Medulla oblongata (tissue), 1 donor: ENCODE measurements around the gene ZFAND4.
"Not testable (repeated sequence)": the region's sequence is repeated elsewhere in the genome, so short reads cannot be mapped to it uniquely, and the experiment has no call there.

Experiments used
- DNase-seq: peaks from one replicate; pipeline ENCODE4 v3.0.0-alpha.2; 2015; ENCODE audit errors: extremely low spot score

ZFAND4 gene

GRCh38 chr10:45589868-45590267, 82.7 kb downstream of the ZFAND4 start:
- DNase-seq = no peak

GRCh38 chr10:45589009-45589408, 83.6 kb downstream of the ZFAND4 start:
- DNase-seq = no peak

- DNase-seq = no peak
Measured at GRCh38 chr10:45586028-45586824, 86.3 kb downstream of the ZFAND4 start.

DNA sequence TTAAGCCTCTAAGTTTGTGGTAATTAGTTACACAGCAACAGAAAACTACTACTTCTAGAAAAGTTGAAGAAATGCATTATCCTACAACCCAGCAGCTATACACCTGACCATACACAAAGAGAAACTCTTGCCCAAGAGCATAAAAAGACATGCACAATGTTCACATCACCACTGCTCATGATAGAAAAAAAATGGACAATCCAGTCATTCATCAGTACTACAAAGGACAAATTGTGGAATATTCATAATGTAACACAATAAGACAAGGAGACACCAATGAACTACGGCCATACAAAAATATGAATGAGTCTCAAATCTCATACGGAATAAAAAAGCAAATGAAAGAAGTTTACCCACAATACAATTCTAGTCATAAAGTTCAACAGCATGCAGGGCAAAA, 87.4 kb downstream of the ZFAND4 start:
- DNase-seq = peak; percentile 12

GRCh38 chr10:45582386-45582781, 90.2 kb downstream of the ZFAND4 start:
- DNase-seq = no peak

DNA sequence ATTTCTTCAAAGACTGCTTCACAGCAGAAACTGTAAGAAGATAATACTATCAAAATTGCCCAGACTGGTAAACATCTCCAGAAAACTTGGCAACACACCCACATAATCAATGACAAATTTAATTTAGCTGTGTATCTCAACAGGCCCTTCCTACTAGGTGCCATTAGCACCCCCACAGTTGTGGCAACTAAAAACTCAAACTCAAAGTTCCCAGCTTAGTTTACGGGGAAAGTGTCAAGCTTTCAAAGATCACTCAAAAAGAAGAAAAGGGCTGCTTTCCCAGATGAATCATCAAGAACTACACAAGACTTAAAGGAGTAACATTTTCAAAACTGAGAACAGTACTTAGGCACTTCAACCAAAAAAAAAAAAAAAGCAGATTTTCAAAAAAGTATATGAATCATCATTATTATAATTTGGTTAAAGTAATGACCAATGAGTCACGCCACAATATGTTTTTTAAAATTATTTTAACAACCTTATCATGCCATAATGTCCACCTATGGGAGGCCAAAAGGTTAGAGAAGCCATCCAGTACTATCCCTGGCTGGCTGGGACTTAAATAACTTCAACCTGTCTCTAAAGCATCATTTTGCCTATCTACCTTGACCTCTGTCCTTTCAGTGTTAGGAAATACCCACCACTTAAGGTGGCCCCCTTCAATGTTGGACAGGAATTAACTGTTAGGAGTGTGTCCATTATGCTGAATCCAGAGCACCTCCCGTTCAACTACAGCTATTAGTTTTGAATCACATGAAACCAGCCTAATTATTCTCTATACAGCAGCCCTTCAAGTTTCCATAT, 90.8 kb downstream of the ZFAND4 start:
- DNase-seq = no peak

DNA sequence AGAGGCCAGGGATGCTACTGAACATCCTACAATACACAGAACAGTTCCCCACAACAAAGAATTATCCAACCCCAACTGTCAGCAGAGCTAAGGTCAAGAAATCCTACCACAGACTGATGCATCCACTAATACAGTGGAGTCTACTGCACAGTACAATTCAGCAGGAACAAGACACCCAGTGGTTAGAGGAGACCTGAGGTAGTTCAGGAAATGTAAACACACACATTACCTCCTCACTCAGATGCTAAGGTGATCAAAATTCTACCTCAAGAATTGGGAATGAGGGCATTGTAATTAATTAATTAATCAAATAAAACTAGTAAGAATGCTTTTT, 91.4 kb downstream of the ZFAND4 start:
- DNase-seq = no peak

DNA sequence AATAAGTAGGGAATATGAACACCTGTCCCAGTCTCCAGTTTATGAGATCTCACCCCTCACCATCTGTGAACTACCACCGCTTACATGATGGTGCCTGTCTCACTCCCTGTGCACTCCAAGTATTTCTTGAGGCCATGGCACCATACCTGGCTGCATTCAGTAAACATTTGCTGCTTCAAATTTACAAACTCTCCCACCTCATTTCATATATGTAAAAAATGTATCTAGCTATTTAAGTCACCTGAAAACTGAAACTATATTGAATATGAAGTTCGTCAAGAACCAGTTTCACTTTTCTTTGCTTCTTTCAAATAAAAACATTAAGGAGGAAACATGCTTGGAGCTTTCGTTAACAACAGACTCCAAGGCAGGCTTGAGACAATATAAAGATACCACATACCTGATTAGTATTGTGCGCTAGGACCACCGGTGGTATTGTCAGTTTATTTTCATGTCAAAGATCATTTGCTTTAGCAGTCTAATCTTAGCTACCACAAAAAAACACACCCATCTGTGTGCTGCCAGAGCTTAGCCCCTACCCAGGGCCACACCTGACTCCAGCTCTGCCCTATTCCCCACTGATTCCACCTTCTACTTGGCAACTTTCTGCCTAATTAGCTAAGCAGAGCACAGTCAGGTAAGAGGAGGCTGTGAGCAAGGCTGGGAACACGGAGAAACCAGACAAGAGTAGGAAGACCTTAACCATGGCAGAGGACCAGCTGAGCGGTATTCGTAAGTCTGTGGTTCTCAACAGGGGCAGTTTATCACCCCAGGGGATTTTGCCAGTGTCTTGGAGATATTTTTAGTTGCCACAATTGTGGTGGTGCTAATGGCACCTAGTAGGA, 92.0 kb downstream of the ZFAND4 start:
- no peak for DNase-seq

DNA sequence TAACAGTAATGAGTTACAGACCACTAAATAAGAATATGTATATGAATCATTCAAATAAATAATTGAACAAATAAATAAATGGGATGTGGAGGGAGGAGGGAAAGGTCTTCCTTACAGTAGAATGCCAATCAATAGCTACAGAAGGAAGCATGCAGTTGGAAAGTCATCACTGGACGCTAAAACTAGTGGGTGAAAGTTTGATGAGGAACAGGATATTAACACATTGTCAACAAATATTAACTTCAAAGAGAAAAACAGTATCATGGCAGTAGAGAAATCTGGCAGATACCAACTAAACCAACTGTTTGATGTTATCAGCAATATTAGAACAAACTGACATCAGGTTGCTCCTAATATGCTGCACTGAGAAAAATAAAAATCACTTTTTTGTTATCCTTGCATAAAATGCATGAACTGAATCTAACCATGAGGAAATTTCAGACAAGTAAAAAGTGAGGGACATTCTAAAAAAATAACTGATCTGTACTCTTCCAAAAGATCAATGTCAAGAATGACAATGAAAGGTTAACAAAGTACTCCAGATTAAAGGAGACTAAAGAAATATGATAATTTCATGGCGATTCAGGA, 94.1 kb downstream of the ZFAND4 start:
- DNase-seq = no peak

DNA sequence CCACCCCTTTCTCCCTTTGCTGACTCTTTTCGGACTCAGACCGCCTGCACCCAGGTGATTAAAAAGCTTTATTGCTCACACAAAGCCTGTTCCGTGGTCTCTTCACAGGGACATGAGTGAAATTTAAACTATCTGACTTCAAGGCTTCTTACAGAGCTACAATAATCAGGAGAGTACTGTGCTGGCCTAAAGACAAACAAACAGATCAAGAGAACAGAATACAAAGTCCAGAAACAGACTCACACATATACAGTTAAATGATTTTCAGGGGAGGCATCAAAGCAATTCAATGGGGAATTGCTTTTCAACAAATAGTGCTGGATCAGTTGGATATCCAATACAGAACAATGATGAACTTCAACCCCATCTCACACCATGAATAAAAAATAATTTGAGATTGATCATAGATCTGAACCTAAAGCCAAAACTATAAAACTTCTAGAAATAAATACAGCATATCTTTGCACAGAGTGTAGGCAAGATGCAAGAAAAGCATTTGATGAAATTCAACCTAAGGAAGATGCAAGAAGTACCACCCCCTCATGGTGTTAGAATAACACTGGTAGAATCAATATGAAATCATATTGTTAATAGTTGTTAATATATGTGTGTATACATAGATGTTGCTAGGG, 96.5 kb downstream of the ZFAND4 start:
- DNase-seq = no peak

DNA sequence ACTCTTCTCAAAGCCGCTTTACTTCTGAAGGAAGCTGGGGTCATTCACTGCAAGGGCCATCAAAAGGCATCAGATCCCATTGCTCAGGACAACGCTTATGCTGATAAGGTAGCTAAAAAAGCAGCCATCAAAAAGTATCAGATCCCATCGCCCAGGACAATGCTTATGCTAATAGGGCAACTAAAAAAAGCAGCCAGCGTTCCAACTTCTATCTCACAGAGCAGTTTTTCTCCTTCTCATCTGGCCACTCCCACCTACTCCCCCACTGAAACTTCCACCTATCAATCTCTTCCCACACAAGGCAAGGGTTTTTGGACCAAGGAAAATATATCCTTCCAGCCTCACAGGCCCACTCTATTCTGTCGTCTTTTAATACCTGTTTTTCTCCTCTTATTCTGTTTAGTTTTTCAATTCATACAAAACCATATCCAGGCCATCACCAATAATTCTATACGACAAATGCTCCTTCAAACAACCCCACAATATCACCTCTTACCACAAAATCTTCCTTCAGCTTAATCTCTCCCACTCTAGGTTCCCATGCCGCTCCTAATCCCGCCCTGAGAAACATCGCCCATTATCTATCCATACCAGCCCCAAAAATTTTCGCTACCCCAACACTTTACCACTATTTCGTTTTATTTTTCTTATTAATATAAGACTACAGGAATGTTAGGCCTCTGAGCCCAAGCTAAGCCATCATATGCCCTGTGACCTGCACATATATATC, 97.4 kb downstream of the ZFAND4 start:
- not testable (repeated sequence) for DNase-seq

DNA sequence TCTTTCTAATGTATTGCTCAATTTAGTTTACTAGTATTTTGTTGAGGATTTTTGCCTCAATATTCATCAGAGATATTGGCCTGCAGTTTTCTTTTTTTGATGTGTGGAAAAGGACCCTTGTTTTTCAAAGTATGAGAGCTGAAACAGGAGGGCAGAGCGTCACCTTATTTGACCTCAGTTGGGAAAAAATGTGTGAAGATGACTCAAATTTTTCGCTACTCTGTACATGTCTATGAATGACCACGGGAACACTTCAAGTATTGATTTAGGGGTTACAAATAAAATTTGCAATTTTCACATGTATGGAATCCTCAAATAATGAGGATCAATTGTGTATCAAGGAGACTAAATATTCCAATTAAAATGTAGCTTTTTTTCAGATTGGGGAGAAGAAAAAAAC, 103.1 kb downstream of the ZFAND4 start:
- no peak for DNase-seq

DNA sequence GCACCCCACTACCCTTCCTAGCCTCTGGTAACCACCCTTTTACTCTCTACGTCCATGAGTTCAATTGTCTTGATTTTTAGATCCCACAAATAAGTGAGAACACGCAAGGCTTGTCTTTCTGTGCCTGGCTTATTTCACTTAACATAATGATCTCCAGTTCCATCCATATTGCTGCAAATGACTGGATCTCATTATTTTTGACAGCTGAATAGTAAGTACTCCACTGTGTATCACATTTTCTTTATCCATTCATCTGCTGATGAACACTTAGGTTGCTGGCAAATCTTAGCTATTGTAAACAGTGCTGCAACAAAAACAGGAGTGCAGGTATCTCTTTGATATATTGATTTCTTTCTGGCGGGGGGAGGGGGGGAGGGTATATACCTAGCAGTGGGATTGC, 106.2 kb downstream of the ZFAND4 start:
- no peak for DNase-seq
